Neural cell (in vitro differentiated cells): ENCODE measurements around the gene G6PC3. TPM values are rescaled to one million over a fixed set of nuclear protein-coding genes. Genes with fewer than 3 reads are reported as not detected.

ENCODE experiments used
- H2AFZ ChIP-seq: fragments of 200-600, 300-800 bp; sonication (generic), shearing (Covaris generic); 2 replicates; pipeline ENCODE4 v1.6.0; 2014; ENCODE audit warnings: low read depth, mild to moderate bottlenecking, antibody characterized with exemption, low read length, moderate library complexity
- H3F3A ChIP-seq: fragments of 200-600 bp; shearing (Covaris generic); 2 replicates; pipeline ENCODE4 v1.6.1; 2016; ENCODE audit warnings: mild to moderate bottlenecking, moderate library complexity, mixed read lengths, antibody characterized with exemption, low read length; ENCODE audit not compliant: insufficient read depth, poor library complexity, severe bottlenecking
- H3K27ac ChIP-seq: fragments of 200-600, 300-800 bp; sonication (generic), shearing (Covaris generic); 2 replicates; pipeline ENCODE4 v1.5.1; 2014; ENCODE audit warnings: mild to moderate bottlenecking, low read length, moderate library complexity
- H3K27me3 ChIP-seq: fragments of 300-800, 200-600 bp; sonication (generic), shearing (Covaris generic); 2 replicates; pipeline ENCODE4 v1.6.0; 2014; ENCODE audit warnings: mild to moderate bottlenecking, low read depth, low read length, moderate library complexity; ENCODE audit not compliant: insufficient read depth
- H3K36me3 ChIP-seq: fragments of 300-800, 200-600 bp; sonication (generic), shearing (Covaris generic); 2 replicates; pipeline ENCODE4 v1.5.1; 2014; ENCODE audit warnings: mild to moderate bottlenecking, antibody characterized with exemption, low read length, moderate library complexity; ENCODE audit not compliant: insufficient read depth
- H3K4me2 ChIP-seq: fragments of 300-800, 200-600 bp; sonication (generic), shearing (Covaris generic); 2 replicates; pipeline ENCODE4 v1.6.0; 2014; ENCODE audit warnings: mild to moderate bottlenecking, low read length
- H3K4me3 ChIP-seq: fragments of 300-800, 200-600 bp; sonication (generic), shearing (Covaris generic); 2 replicates; pipeline ENCODE4 v1.5.1; 2014; ENCODE audit warnings: mild to moderate bottlenecking, low read length, moderate library complexity
- H3K79me2 ChIP-seq: fragments of 200-600 bp; shearing (Covaris generic); replicated peaks from 2 replicates; pipeline ENCODE4 v1.6.0; 2014; ENCODE audit warnings: mild to moderate bottlenecking, low read length, moderate library complexity; ENCODE audit not compliant: insufficient read depth
- H3K9ac ChIP-seq: fragments of 300-800, 200-600 bp; sonication (generic), shearing (Covaris generic); 2 replicates; pipeline ENCODE4 v1.6.1; 2016; ENCODE audit warnings: mild to moderate bottlenecking, low read length, mixed read lengths
- H3K9me2 ChIP-seq: fragments of 200-600 bp; shearing (Covaris generic); 2 replicates; pipeline ENCODE4 v1.6.1; 2016; ENCODE audit warnings: mild to moderate bottlenecking, low read length, mixed read lengths; ENCODE audit not compliant: insufficient read depth
- H3K9me3 ChIP-seq: fragments of 200-600, 300-800 bp; sonication (generic), shearing (Covaris generic); 2 replicates; pipeline ENCODE4 v1.6.1; 2016; ENCODE audit warnings: mild to moderate bottlenecking, mixed run types, low read length, moderate library complexity, mixed read lengths
- H4K20me1 ChIP-seq: fragments of 200-600 bp; shearing (Covaris generic); 2 replicates; pipeline ENCODE4 v1.6.1; 2016; ENCODE audit warnings: mild to moderate bottlenecking, mixed run types; ENCODE audit not compliant: insufficient read depth
- EP300 ChIP-seq: fragments of 450-650 bp; conservative IDR thresholded peaks from 2 replicates; pipeline ENCODE4 v1.6.1; 2014; ENCODE audit warnings: antibody characterized with exemption, mild to moderate bottlenecking, moderate library complexity; ENCODE audit not compliant: poor library complexity, severe bottlenecking
- EZH2 ChIP-seq: fragments of 200-600, 300-800 bp; shearing (Covaris generic), sonication (generic); IDR thresholded peaks from 2 replicates; pipeline ENCODE4 v1.6.1; 2014; ENCODE audit warnings: antibody characterized with exemption, low read length, borderline replicate concordance, mild to moderate bottlenecking; ENCODE audit not compliant: insufficient read depth, poor library complexity, severe bottlenecking
- MXI1 ChIP-seq: fragments of 450-650 bp; conservative IDR thresholded peaks from 2 replicates; pipeline ENCODE4 v1.6.1; 2014; ENCODE audit warnings: antibody characterized with exemption, mild to moderate bottlenecking; ENCODE audit not compliant: poor library complexity, severe bottlenecking
- POLR2AphosphoS5 ChIP-seq: IDR thresholded peaks from 2 replicates; pipeline ENCODE4 v1.6.1; 2012
- RAD21 ChIP-seq: fragments of 450-650 bp; conservative IDR thresholded peaks from 2 replicates; pipeline ENCODE4 v1.6.1; 2014; ENCODE audit warnings: antibody characterized with exemption, mild to moderate bottlenecking, moderate library complexity
- REST ChIP-seq: IDR thresholded peaks from 2 replicates; pipeline ENCODE4 v1.6.1; 2012; ENCODE audit warnings: borderline replicate concordance
- SMC3 ChIP-seq: fragments of 450-650 bp; conservative IDR thresholded peaks from 2 replicates; pipeline ENCODE4 v1.6.1; 2014; ENCODE audit warnings: antibody characterized with exemption, mild to moderate bottlenecking, moderate library complexity; ENCODE audit not compliant: poor library complexity
- TAF1 ChIP-seq: IDR thresholded peaks from 2 replicates; pipeline ENCODE4 v1.6.1; 2012; ENCODE audit warnings: low read depth
- polyA plus RNA-seq: library from polyadenylated mRNA; depleted of rRNA; stranded (reverse); fragments of >200 nt; gene quantifications from 2 replicates; pipeline ENCODE4 v1.2.3, GENCODE V29; 2014
- TF ChIP-seq, protein P1 (sequence below): fragments of 450-650 bp; IDR thresholded peaks from 2 replicates; pipeline ENCODE4 v1.5.1; 2014; ENCODE audit warnings: antibody characterized with exemption, mild to moderate bottlenecking, moderate library complexity; ENCODE audit not compliant: poor library complexity, severe bottlenecking

The G6PC3 gene
- polyA plus RNA-seq, 1 donor from 2014 or later, result 10.8 TPM

- no peak overlapping the region for H3K4me3 ChIP-seq
- H3F3A ChIP-seq, result no peaks in the 10 kb centered on the region
- no peak overlapping the region for H2AFZ ChIP-seq
- H3K9me2 ChIP-seq, result no peaks in the 10 kb centered on the region
- no peaks in the 10 kb centered on the region for H3K9me3 ChIP-seq
- no peak overlapping the region for H3K9ac ChIP-seq
- H3K27ac ChIP-seq, result no peak overlapping the region
- no peaks in the 10 kb centered on the region for H4K20me1 ChIP-seq
- no peaks in the 10 kb centered on the region for H3K79me2 ChIP-seq
- no peaks in the 10 kb centered on the region for H3K36me3 ChIP-seq
- TF ChIP-seq MXI1 (no peak), RAD21 (no peak), EZH2 (no peak), REST (no peak), SMC3 (no peak), POLR2AphosphoS5 (no peak), TAF1 (no peak), EP300 (no peak)
- TF ChIP-seq, protein P1, sequence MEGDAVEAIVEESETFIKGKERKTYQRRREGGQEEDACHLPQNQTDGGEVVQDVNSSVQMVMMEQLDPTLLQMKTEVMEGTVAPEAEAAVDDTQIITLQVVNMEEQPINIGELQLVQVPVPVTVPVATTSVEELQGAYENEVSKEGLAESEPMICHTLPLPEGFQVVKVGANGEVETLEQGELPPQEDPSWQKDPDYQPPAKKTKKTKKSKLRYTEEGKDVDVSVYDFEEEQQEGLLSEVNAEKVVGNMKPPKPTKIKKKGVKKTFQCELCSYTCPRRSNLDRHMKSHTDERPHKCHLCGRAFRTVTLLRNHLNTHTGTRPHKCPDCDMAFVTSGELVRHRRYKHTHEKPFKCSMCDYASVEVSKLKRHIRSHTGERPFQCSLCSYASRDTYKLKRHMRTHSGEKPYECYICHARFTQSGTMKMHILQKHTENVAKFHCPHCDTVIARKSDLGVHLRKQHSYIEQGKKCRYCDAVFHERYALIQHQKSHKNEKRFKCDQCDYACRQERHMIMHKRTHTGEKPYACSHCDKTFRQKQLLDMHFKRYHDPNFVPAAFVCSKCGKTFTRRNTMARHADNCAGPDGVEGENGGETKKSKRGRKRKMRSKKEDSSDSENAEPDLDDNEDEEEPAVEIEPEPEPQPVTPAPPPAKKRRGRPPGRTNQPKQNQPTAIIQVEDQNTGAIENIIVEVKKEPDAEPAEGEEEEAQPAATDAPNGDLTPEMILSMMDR, result no peak
- H3K27me3 ChIP-seq, result no peaks in the 10 kb centered on the region
- H3K4me2 ChIP-seq, result no peak overlapping the region
These were observed 46.3 kb upstream of the G6PC3 start for GRCh38 chr17:44024271-44024663.

GRCh38 chr17:44024853-44025252 is 45.7 kb upstream of the G6PC3 start:
- TF ChIP-seq EP300, result no peak
- TF ChIP-seq RAD21, result no peak
- TF ChIP-seq, protein P1, result no peak
- no peak for TF ChIP-seq EZH2
- TF ChIP-seq MXI1, result no peak
- TF ChIP-seq SMC3, result no peak
- no peak for TF ChIP-seq REST
- TF ChIP-seq POLR2AphosphoS5, result no peak
- TF ChIP-seq TAF1, result no peak
- Histone ChIP-seq H3F3A (no peaks in the 10 kb centered on the region), H3K79me2 (no peaks in the 10 kb centered on the region), H3K9me2 (no peaks in the 10 kb centered on the region), H2AFZ (no peak overlapping the region), H3K4me2 (no peak overlapping the region), H4K20me1 (no peaks in the 10 kb centered on the region), H3K9ac (no peak overlapping the region), H3K27me3 (no peaks in the 10 kb centered on the region), H3K9me3 (no peaks in the 10 kb centered on the region), H3K27ac (no peak overlapping the region), H3K36me3 (no peaks in the 10 kb centered on the region), H3K4me3 (no peak overlapping the region)
